Measurements from ENCODE around the gene RAP1B. TPM values are rescaled to one million over a fixed set of nuclear protein-coding genes. Genes with fewer than 3 reads are reported as not detected.

Gene RAP1B
- total RNA-seq, 1 donor from 2014 or later, result 182 TPM

- no peaks in the 10 kb centered on the region for H3K36me3 Mint-ChIP-seq (ENCODE audit: unreplicated experiment)
- H3K27ac Mint-ChIP-seq (ENCODE audit: unreplicated experiment), result no peak overlapping the region
- peaks cover 15% of the 10 kb centered on the region for H3K9me3 Mint-ChIP-seq (ENCODE audit: unreplicated experiment)
- no peak for TF ChIP-seq CTCF (IDR thresholded peaks at IDR 0.05)
- H3K4me3 Mint-ChIP-seq (ENCODE audit: unreplicated experiment), result no peak overlapping the region
- DNase-seq (ENCODE audit: extremely low spot score, unreplicated experiment), result no peak
- no peaks in the 10 kb centered on the region for H3K27me3 Mint-ChIP-seq (ENCODE audit: unreplicated experiment)
- no peaks in the 10 kb centered on the region for H3K4me1 Mint-ChIP-seq (ENCODE audit: unreplicated experiment)
Measured at GRCh38 chr12:68591734-68592418, 18.8 kb upstream of the RAP1B start.

- Mint-ChIP-seq H3K27ac (ENCODE audit: unreplicated experiment) (no peak overlapping the region), H3K9me3 (ENCODE audit: unreplicated experiment) (peaks cover 11% of the 10 kb centered on the region), H3K27me3 (ENCODE audit: unreplicated experiment) (no peaks in the 10 kb centered on the region), H3K36me3 (ENCODE audit: unreplicated experiment) (no peaks in the 10 kb centered on the region), H3K4me1 (ENCODE audit: unreplicated experiment) (no peaks in the 10 kb centered on the region), H3K4me3 (ENCODE audit: unreplicated experiment) (no peak overlapping the region)
- DNase-seq (ENCODE audit: extremely low spot score, unreplicated experiment), result no peak
- no peak for TF ChIP-seq CTCF (IDR thresholded peaks at IDR 0.05)
Measured at GRCh38 chr12:68595241-68595640, 15.5 kb upstream of the RAP1B start.

- DNase-seq (ENCODE audit: extremely low spot score, unreplicated experiment), result no peak
- H3K27me3 Mint-ChIP-seq (ENCODE audit: unreplicated experiment), result no peaks in the 10 kb centered on the region
- H3K4me3 Mint-ChIP-seq (ENCODE audit: unreplicated experiment), result no peak overlapping the region
- H3K27ac Mint-ChIP-seq (ENCODE audit: unreplicated experiment), result no peak overlapping the region
- no peak for TF ChIP-seq CTCF (IDR thresholded peaks at IDR 0.05)
- H3K4me1 Mint-ChIP-seq (ENCODE audit: unreplicated experiment), result no peaks in the 10 kb centered on the region
- H3K36me3 Mint-ChIP-seq (ENCODE audit: unreplicated experiment), result no peaks in the 10 kb centered on the region
- H3K9me3 Mint-ChIP-seq (ENCODE audit: unreplicated experiment), result no peaks in the 10 kb centered on the region
Measured at GRCh38 chr12:68601767-68602166, 8.9 kb upstream of the RAP1B start.

- no peaks in the 10 kb centered on the region for H3K27me3 Mint-ChIP-seq (ENCODE audit: unreplicated experiment)
- H3K4me1 Mint-ChIP-seq (ENCODE audit: unreplicated experiment), result no peaks in the 10 kb centered on the region
- no peak overlapping the region for H3K27ac Mint-ChIP-seq (ENCODE audit: unreplicated experiment)
- DNase-seq (ENCODE audit: extremely low spot score, unreplicated experiment), result no peak
- H3K4me3 Mint-ChIP-seq (ENCODE audit: unreplicated experiment), result no peak overlapping the region
- no peaks in the 10 kb centered on the region for H3K36me3 Mint-ChIP-seq (ENCODE audit: unreplicated experiment)
- H3K9me3 Mint-ChIP-seq (ENCODE audit: unreplicated experiment), result no peaks in the 10 kb centered on the region
- TF ChIP-seq CTCF (IDR thresholded peaks at IDR 0.05), result no peak
Measured at GRCh38 chr12:68602720-68603119, 8.0 kb upstream of the RAP1B start.

GRCh38 chr12:68608191-68608590 lies 2.5 kb upstream of the RAP1B start:
- Mint-ChIP-seq H3K9me3 (ENCODE audit: unreplicated experiment) (no peaks in the 10 kb centered on the region), H3K27ac (ENCODE audit: unreplicated experiment) (no peak overlapping the region), H3K27me3 (ENCODE audit: unreplicated experiment) (no peaks in the 10 kb centered on the region), H3K4me3 (ENCODE audit: unreplicated experiment) (peak overlapping the region; percentile 6), H3K36me3 (ENCODE audit: unreplicated experiment) (peaks cover 3% of the 10 kb centered on the region), H3K4me1 (ENCODE audit: unreplicated experiment) (peaks cover 21% of the 10 kb centered on the region)
- TF ChIP-seq CTCF (IDR thresholded peaks at IDR 0.05), result no peak
- no peak for DNase-seq (ENCODE audit: extremely low spot score, unreplicated experiment)
